ENCODE measurements around the gene ALAS1.

GRCh38 chr3:52213005-52213404, 15.0 kb downstream of the ALAS1 start:
- TF ChIP-seq POLR2A (IDR thresholded peaks at IDR 0.05) = no peak
- TF ChIP-seq CTCF (IDR thresholded peaks at IDR 0.05) = no peak

All from transverse colon (tissue), 3 donors.